Uterus (tissue), 4 donors: ENCODE data around the gene RNF125. TPM values are rescaled to one million over a fixed set of nuclear protein-coding genes. Genes with fewer than 3 reads are reported as not detected.
A peak's percentile ranks its signal among the peaks of the same experiment; 100 is the strongest.

Experiments used
- DNase-seq, 2 donors: peaks; one replicate each; pipeline ENCODE4 v3.0.0-alpha.2; 2019 to 2020
- H3K27ac ChIP-seq, 2 donors: fragments of 200-600 bp; sonication (generic); 1 replicate in 1 of 2; 2 replicates in 1 of 2; pipeline ENCODE4 v1.5.1; 2016 to 2018
- H3K27me3 ChIP-seq, 2 donors: fragments of 200-600 bp; sonication (generic); one replicate each; pipeline ENCODE4 v1.5.1; 2018 to 2019; ENCODE audit warnings: control low read depth in 1 of 2
- H3K36me3 ChIP-seq, 2 donors: fragments of 200-600 bp; sonication (generic); one replicate each; pipeline ENCODE4 v1.5.1; 2019; ENCODE audit warnings: control low read depth in 1 of 2
- H3K4me1 ChIP-seq, 2 donors: fragments of 200-600 bp; sonication (generic); one replicate each; pipeline ENCODE4 v1.5.1; 2018 to 2019; ENCODE audit warnings: control low read depth in 1 of 2
- H3K4me3 ChIP-seq, 2 donors: fragments of 200-600 bp; sonication (generic); 1 replicate in 1 of 2; 2 replicates in 1 of 2; pipeline ENCODE4 v1.5.1; 2018 to 2019; ENCODE audit warnings: mild to moderate bottlenecking in 1 of 2
- H3K9me3 ChIP-seq, 2 donors: fragments of 200-600 bp; sonication (generic); one replicate each; pipeline ENCODE4 v1.5.1; 2019; ENCODE audit warnings: control low read depth in 1 of 2
- POLR2A ChIP-seq, 2 donors: fragments of 450-650 bp; IDR thresholded peaks; one replicate each; pipeline ENCODE4 v1.6.1; 2016; ENCODE audit warnings: antibody characterized with exemption in 2 of 2, mild to moderate bottlenecking in 1 of 2, moderate library complexity in 1 of 2
- intact Hi-C: fragments of 100-400 bp; cut with DNase I; formaldehyde crosslinking; loops from one replicate; pipeline ENCODE4 v1.15.1; 2023; ENCODE audit warnings: low total_unique reads
- total RNA-seq, 4 donors: library from RNA; depleted of rRNA in 3 of 4; stranded (reverse); fragments of >200 nt in 3 of 4; gene quantifications; one replicate each; pipeline versions ENCODE4 v1.1.0 to v1.2.4, GENCODE V29; 2014 to 2023
- TF ChIP-seq, protein P1 (sequence below), 4 experiments: fragments of 200-600 bp in 2 of 4; fragments of 450-650 bp in 2 of 4; sonication (generic) in 2 of 4; IDR thresholded peaks; one replicate each; pipeline ENCODE4 v1.5.1; 2016 to 2019; ENCODE audit warnings: antibody characterized with exemption in 4 of 4, mild to moderate bottlenecking in 2 of 4, moderate library complexity in 1 of 4
- donor health status: DM: yes; HTN: yes; CAD: no.

Gene RNF125
- total RNA-seq, 4 donors from 2014 or later = 1.5 to 16.2 (median 5.3) TPM

DNA sequence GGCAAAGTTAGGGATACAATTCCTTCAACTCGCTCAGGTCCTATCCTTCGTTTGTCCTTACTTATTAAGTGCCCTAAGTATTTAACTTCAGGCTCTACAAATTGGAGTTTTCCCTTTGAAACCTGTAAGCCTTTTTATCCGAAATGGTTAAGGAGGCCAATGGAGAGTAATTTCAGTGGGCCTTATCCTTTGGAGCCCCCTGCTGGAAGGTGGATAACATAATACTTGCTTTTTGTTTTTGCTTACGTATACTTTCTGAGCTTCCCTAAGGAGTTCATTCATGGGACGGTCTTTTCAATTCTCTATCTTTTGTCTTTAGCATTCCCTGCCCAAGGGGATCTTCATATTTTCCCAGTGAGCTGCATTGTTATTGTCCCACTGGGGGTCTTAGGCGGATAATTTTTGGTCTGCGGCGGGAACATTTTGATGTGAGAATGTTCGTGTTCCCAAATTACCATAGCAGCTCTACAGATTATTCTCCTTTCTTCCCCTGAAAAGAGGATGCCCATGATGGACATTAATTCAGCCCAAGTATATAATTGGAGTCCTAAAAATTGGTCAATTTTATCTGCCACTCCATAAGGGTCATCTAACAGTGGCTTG is 41.3 kb upstream of the RNF125 start:
- TF ChIP-seq POLR2A (IDR thresholded peaks at IDR 0.05) = no peak
- TF ChIP-seq, protein P1, sequence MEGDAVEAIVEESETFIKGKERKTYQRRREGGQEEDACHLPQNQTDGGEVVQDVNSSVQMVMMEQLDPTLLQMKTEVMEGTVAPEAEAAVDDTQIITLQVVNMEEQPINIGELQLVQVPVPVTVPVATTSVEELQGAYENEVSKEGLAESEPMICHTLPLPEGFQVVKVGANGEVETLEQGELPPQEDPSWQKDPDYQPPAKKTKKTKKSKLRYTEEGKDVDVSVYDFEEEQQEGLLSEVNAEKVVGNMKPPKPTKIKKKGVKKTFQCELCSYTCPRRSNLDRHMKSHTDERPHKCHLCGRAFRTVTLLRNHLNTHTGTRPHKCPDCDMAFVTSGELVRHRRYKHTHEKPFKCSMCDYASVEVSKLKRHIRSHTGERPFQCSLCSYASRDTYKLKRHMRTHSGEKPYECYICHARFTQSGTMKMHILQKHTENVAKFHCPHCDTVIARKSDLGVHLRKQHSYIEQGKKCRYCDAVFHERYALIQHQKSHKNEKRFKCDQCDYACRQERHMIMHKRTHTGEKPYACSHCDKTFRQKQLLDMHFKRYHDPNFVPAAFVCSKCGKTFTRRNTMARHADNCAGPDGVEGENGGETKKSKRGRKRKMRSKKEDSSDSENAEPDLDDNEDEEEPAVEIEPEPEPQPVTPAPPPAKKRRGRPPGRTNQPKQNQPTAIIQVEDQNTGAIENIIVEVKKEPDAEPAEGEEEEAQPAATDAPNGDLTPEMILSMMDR (IDR thresholded peaks at IDR 0.05) = peak; percentile 48 to 63 (median 56)
- Histone ChIP-seq H3K9me3 (peaks cover 0 to 7% of the 10 kb centered on the region in 2 donors), H3K4me3 (no peak overlapping the region), H3K27ac (no peak overlapping the region), H3K27me3 (no peaks in the 10 kb centered on the region), H3K36me3 (no peaks in the 10 kb centered on the region), H3K4me1 (no peaks in the 10 kb centered on the region)
- intact Hi-C loops = no loop called here
- DNase-seq = peak in 1 of 2 donors; percentile 21

DNA sequence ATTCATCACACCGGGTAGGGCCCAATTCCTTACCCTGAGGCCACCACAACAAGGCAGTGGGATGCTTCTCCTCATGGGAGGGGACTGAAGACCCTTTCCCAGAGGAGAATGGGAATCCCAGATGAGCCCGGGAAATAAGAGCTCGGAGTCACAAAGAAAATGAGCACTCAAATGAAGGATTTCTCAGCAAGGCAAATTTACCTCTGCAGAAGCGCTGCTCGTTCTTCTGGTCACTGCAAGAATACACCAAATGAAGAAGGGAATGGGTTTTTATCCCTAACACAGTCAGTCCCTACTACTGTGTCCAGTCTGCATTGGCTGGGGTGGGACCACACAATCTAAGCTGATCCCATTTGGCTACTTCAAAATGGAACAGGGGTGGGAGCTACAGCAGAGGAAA is 40.0 kb upstream of the RNF125 start:
- TF ChIP-seq, protein P1 (IDR thresholded peaks at IDR 0.05) = no peak
- TF ChIP-seq POLR2A (IDR thresholded peaks at IDR 0.05) = no peak
- H3K27me3 ChIP-seq = no peaks in the 10 kb centered on the region
- DNase-seq = no peak
- intact Hi-C loops = no loop called here
- no peak overlapping the region for H3K4me3 ChIP-seq
- H3K27ac ChIP-seq = no peak overlapping the region
- no peaks in the 10 kb centered on the region for H3K4me1 ChIP-seq
- H3K36me3 ChIP-seq = no peaks in the 10 kb centered on the region
- H3K9me3 ChIP-seq = peaks cover 0 to 1% of the 10 kb centered on the region in 2 donors

DNA sequence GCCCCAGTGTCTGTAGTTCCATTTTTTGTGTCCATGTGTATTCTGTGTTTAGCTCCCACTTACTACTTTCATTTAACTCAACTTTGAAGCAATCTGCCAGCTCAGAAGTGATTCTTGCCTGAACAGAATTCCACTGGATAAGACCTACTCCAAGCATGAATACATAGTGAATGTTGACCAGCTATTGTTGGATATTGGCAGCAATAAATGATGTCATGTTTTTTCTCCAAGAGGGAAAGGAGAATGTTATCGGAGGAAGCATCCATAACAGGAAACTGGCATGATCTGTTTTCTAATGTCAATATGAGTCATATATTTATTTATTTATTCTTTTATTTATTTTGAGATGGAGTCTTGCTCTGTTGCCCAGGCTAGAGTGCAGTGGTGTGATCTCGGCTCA is 38.9 kb upstream of the RNF125 start:
- intact Hi-C loops = no loop called here

DNA sequence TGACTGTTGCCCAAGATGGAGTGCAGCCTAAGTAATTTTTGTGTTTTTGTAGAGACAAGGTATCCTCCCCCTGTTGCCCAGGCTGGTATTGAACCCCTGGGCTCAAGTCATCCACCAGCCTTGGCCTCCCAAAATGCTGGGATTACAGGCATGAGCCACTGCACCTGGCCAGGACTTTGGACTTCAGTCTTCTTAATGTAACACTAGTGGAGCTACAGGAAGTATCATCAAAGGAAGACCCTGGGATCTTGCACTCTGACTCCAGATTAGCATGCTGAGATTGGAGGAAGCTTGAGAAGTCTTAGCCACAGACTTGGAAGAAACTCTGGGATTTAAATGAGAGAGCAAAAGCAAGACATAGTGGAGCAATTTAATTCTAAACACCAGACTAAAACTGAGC is 37.8 kb upstream of the RNF125 start:
- TF ChIP-seq, protein P1 (IDR thresholded peaks at IDR 0.05) = no peak
- no peak for TF ChIP-seq POLR2A (IDR thresholded peaks at IDR 0.05)
- no peaks in the 10 kb centered on the region for H3K9me3 ChIP-seq
- no peak overlapping the region for H3K27ac ChIP-seq
- DNase-seq = no peak
- H3K27me3 ChIP-seq = no peaks in the 10 kb centered on the region
- H3K36me3 ChIP-seq = no peaks in the 10 kb centered on the region
- intact Hi-C loops = no loop called here
- no peak overlapping the region for H3K4me3 ChIP-seq
- H3K4me1 ChIP-seq = no peaks in the 10 kb centered on the region

More for the DNA sequence above, 38.9 kb upstream of the RNF125 start:
- Histone ChIP-seq H3K36me3 (no peaks in the 10 kb centered on the region), H3K4me1 (no peaks in the 10 kb centered on the region), H3K9me3 (no peaks in the 10 kb centered on the region), H3K27me3 (no peaks in the 10 kb centered on the region), H3K27ac (no peak overlapping the region), H3K4me3 (no peak overlapping the region)
- DNase-seq = no peak
- no peak for TF ChIP-seq POLR2A (IDR thresholded peaks at IDR 0.05)
- TF ChIP-seq, protein P1 (IDR thresholded peaks at IDR 0.05) = no peak

DNA sequence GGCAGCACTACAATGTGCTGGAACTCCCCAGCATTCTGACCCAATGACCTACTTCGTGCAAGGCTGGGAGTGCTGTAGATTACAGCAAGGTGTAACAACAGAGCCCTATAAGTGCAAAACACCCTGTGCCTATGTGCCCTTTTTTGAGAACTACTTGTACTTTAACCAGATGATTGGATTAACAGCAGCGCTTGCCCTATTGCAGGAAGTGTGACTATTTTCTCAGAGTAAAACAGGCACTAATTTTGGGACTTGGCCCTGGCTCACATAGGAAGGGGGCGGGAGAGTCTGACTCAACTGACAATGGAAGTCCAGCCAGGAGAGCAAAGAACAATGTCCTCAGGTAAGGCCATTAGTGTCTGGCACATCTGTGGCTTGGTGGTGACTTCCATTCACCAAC is 35.6 kb upstream of the RNF125 start:
- peak in 1 of 2 donors; percentile 21 for DNase-seq
- Histone ChIP-seq H3K27me3 (no peaks in the 10 kb centered on the region), H3K36me3 (no peaks in the 10 kb centered on the region), H3K4me1 (no peaks in the 10 kb centered on the region), H3K27ac (peak overlapping the region in 1 of 2 donors; percentile 43), H3K4me3 (no peak overlapping the region), H3K9me3 (no peaks in the 10 kb centered on the region)
- intact Hi-C loops = no loop called here
- TF ChIP-seq, protein P1 (IDR thresholded peaks at IDR 0.05) = no peak
- no peak for TF ChIP-seq POLR2A (IDR thresholded peaks at IDR 0.05)
